ENCODE measurements around the gene SPATA24. TPM values are rescaled to one million over a fixed set of nuclear protein-coding genes. Genes with fewer than 3 reads are reported as not detected.

Gene SPATA24
- total RNA-seq, 3 donors from 2014 or later, result 3.0 to 4.5 (median 3.4) TPM

DNA sequence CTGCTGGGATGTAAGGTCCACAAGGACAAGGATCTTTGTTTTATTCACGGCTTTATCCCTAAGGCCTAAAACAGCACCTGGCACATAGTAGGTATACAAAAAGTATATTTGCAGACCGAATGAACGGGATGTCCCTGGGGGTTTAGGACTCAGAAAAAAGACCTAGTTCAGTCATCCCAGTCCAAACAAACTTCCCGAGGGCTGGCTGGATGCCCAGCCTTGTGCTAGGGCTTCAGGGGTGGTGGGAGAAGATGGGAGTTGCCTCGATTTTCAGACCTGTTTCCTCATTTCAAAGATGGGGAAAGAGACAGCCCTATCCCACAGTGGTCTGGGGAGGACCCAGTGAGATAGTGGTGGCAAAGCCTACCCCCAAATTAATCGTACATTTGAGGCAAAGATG, 6.0 kb downstream of the SPATA24 start:
- Histone ChIP-seq H3K4me1 (ENCODE audit: low read depth) (peaks cover 16% of the 10 kb centered on the region), H3K36me3 (ENCODE audit: low read depth) (no peaks in the 10 kb centered on the region), H3K9me3 (no peaks in the 10 kb centered on the region), H3K4me3 (no peak overlapping the region)
- DNase-seq (no peak), ATAC-seq (no peak)
- TF ChIP-seq, protein P1, sequence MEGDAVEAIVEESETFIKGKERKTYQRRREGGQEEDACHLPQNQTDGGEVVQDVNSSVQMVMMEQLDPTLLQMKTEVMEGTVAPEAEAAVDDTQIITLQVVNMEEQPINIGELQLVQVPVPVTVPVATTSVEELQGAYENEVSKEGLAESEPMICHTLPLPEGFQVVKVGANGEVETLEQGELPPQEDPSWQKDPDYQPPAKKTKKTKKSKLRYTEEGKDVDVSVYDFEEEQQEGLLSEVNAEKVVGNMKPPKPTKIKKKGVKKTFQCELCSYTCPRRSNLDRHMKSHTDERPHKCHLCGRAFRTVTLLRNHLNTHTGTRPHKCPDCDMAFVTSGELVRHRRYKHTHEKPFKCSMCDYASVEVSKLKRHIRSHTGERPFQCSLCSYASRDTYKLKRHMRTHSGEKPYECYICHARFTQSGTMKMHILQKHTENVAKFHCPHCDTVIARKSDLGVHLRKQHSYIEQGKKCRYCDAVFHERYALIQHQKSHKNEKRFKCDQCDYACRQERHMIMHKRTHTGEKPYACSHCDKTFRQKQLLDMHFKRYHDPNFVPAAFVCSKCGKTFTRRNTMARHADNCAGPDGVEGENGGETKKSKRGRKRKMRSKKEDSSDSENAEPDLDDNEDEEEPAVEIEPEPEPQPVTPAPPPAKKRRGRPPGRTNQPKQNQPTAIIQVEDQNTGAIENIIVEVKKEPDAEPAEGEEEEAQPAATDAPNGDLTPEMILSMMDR (IDR thresholded peaks at IDR 0.05), result no peak
- intact Hi-C loops (cut with DNase I, micrococcal nuclease), result no loop called here

GRCh38 chr5:139396691-139397090, 7.2 kb downstream of the SPATA24 start:
- intact Hi-C loops (cut with DNase I, micrococcal nuclease), result no loop called here
- no peak for ATAC-seq

DNA sequence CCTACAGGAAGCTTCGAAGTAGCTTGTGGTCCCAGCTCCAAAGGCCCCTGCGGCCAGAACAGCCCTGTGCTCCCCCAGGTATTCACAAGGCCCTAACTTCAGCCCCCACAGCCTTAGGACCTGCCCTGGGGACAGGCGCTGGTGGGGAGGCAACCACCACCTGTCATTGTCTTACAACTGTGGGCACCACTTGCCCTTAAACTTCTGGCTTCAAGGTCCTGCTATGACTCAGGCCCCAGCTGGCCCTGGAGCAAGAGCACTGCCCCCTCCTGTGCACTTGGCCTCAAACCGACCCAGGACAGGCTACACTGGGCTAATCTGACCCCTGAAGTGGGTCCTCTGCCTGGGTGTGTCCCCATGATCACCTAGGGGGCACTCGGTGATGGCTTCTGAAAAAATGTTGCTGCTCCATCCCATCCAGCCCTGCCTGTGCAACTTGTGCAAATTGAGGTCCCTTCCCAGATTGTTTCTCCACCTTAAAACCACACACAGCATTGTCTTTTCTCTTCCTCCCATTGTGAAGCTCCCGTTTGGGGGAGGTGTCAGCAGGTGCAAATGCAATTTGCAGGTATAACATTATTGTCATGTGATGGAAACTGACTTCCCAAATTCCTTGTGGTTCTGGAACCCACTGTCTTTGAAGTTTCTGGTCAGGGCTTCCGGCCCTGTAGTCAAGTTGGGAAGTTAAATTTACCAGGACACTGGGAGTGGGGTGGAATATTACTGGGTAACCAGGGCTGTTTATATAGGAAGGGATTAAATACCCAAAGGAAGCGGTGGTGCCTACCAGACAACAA, 7.8 kb downstream of the SPATA24 start:
- ATAC-seq, result no peak
- TF ChIP-seq, protein P1 (IDR thresholded peaks at IDR 0.05), result no peak
- no peaks in the 10 kb centered on the region for H3K9me3 ChIP-seq
- H3K4me1 ChIP-seq (ENCODE audit: low read depth), result peaks cover 30% of the 10 kb centered on the region
- no peak for DNase-seq
- H3K4me3 ChIP-seq, result no peak overlapping the region
- intact Hi-C loops (cut with DNase I, micrococcal nuclease), result no loop called here
- H3K36me3 ChIP-seq (ENCODE audit: low read depth), result no peaks in the 10 kb centered on the region

More at GRCh38 chr5:139396691-139397090, 7.2 kb downstream of the SPATA24 start:
- TF ChIP-seq, protein P1 (IDR thresholded peaks at IDR 0.05), result no peak
- H3K9me3 ChIP-seq, result no peaks in the 10 kb centered on the region
- no peak for DNase-seq
- no peaks in the 10 kb centered on the region for H3K36me3 ChIP-seq (ENCODE audit: low read depth)
- H3K4me3 ChIP-seq, result no peak overlapping the region
- peaks cover 24% of the 10 kb centered on the region for H3K4me1 ChIP-seq (ENCODE audit: low read depth)

DNA sequence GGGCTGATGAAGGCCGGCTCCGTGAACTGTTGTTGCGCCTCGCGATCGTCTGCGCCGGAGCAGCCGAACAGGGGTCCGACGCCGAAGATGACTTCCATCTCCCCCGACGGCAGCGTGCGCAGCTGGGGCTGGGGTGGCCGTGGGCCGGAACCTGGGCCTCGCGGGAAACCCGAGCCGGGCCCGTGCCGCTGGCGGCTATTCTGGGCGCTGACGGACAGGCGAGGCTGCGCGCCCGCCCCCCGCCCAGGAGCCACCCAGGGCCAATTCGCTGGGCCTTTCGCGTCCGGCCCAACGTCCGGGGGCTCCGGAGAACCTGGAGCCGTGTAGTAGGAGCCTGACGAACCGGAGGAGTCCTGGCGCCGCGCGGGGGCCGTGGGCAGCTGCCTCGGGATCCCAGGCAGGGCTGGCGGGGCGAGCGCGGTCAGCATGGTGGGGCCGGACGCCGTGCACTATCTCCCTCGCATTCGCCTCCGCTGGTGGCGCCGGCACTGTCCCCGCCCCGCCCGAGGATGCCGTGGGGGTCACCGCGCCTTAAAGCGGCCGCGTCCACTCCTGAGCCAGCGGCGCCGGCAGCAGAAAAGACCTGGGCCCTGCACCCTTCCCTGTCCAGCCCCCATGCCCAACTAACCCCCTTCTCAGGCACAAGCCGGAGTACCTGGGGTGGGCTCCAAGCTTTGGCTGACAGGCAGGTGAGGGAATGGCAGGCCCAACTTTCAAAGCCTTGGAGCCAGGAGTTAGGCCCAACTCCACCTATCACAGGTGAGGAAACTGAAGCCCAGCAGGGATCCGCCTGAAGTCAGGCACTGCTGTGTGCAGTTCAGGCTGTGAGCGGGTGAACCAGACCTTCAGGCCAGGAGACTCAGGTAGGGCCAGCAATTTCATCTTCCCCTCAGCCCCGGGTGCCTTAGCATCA, 9.0 kb downstream of the SPATA24 start, which contains the start of gene PROB1:
Gene PROB1 (minus strand): TSS at position 451 of the 913 bp plus-strand sequence. CDS start 23 bp downstream, at position 428.
- TF ChIP-seq, protein P1 (IDR thresholded peaks at IDR 0.05), result no peak
- Histone ChIP-seq H3K9me3 (no peaks in the 10 kb centered on the region), H3K4me1 (ENCODE audit: low read depth) (peaks cover 35% of the 10 kb centered on the region), H3K4me3 (no peak within 1 kb of the TSS), H3K36me3 (ENCODE audit: low read depth) (no peaks in the 10 kb centered on the region)
- DNase-seq, result peak in 1 of 3 donors; percentile 62
- intact Hi-C loops (cut with DNase I, micrococcal nuclease), result no loop called here
- ATAC-seq, result no peak

DNA sequence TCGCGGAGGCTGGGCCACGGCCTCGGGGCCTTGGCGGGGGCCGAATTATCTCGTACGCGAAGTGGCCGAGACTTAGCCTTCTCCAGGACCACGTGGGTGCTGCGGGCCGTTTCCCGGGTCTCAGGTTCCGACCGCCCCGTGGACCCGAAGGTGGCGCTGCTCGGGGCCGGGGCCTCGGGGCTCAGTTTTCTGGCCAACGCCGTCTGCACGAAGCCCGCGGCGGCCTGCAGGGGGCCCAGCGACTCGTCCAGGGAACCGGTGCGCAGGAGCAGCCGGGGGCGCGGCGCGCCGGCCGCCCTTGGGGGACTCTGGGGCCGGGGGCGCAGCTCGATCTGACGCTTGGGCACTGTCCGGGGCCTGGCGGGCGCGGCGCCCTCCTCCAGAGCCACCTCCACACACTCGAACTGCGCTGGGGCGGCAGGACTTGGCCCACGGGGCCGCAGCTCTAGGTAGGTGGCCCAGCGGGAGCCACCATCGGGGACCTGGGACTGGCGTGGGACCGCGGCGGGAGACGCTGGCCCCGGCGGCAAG, 9.7 kb downstream of the SPATA24 start:
- Histone ChIP-seq H3K36me3 (ENCODE audit: low read depth) (no peaks in the 10 kb centered on the region), H3K4me1 (ENCODE audit: low read depth) (peaks cover 37% of the 10 kb centered on the region), H3K9me3 (no peaks in the 10 kb centered on the region), H3K4me3 (no peak overlapping the region)
- ATAC-seq, result peak; percentile 14
- TF ChIP-seq, protein P1 (IDR thresholded peaks at IDR 0.05), result peak; percentile 47
- intact Hi-C loops (cut with DNase I, micrococcal nuclease), result no loop called here
- peak; percentile 60 to 77 (median 75) for DNase-seq

Data from mucosa of descending colon (tissue), 3 donors.